T-helper 1 cell treated with Interleukin-12 subunit alpha and Interleukin-12 subunit beta and Interleukin-4 antibody, amounts not matched to agents 30 μg/mL and 1 μg/mL, for 36 hours (primary cell): Measurements from ENCODE around the gene ATXN1.

Source experiments
- H3K27ac Mint-ChIP-seq: one replicate; pipeline ENCODE4 v1.8.0; 2021; ENCODE audit warnings: mild to moderate bottlenecking, mixed read lengths
- H3K27me3 Mint-ChIP-seq: one replicate; pipeline ENCODE4 v1.8.0; 2021; ENCODE audit warnings: low read depth, mixed read lengths
- H3K36me3 Mint-ChIP-seq: one replicate; pipeline ENCODE4 v1.8.0; 2021; ENCODE audit warnings: low read depth, mixed read lengths
- H3K4me1 Mint-ChIP-seq: one replicate; pipeline ENCODE4 v1.8.0; 2021; ENCODE audit warnings: low read depth, mixed read lengths
- H3K4me3 Mint-ChIP-seq: one replicate; pipeline ENCODE4 v1.8.0; 2021; ENCODE audit warnings: mild to moderate bottlenecking, moderate library complexity, mixed read lengths
- H3K9me3 Mint-ChIP-seq: one replicate; pipeline ENCODE4 v1.8.0; 2021; ENCODE audit warnings: mixed read lengths

The ATXN1 gene

DNA sequence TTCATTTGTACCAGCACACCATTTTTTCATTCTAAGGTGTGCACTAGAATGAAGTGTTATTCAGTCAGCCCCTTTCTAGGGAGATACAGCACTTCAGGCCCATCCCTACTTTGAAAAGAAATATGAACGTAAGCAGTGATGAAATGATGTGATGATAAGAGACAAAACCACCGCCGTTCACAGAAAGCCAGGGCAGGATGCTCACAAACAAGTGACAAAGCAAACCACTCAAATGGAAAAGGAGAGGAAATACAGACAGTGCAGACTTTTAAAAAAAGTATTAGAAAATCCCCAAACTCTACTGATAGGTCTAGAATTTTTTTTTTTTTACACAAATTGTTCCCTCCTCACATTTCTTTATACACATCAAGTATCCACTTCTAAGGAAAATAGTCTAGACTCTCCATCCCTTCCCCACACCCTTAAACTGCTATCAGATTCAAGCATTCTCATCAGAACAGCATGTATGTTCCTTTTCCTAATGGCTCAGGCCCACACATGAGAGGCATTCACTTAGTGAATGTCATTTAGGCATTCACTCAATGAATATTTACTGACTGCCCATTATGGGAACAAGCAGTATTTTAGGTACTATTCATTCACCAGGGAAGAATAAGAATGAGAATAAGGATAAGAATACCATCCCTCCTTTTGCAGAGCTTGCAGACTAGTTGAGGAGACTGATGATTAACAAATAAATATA is 279.4 kb downstream of the ATXN1 start:
- peaks cover 71% of the 10 kb centered on the region for H3K4me1 Mint-ChIP-seq
- peak overlapping the region; percentile 63 for H3K4me3 Mint-ChIP-seq
- peaks cover 5% of the 10 kb centered on the region for H3K9me3 Mint-ChIP-seq
- peak overlapping the region; percentile 94 for H3K27ac Mint-ChIP-seq
- H3K36me3 Mint-ChIP-seq: peaks cover 51% of the 10 kb centered on the region
- no peaks in the 10 kb centered on the region for H3K27me3 Mint-ChIP-seq

DNA sequence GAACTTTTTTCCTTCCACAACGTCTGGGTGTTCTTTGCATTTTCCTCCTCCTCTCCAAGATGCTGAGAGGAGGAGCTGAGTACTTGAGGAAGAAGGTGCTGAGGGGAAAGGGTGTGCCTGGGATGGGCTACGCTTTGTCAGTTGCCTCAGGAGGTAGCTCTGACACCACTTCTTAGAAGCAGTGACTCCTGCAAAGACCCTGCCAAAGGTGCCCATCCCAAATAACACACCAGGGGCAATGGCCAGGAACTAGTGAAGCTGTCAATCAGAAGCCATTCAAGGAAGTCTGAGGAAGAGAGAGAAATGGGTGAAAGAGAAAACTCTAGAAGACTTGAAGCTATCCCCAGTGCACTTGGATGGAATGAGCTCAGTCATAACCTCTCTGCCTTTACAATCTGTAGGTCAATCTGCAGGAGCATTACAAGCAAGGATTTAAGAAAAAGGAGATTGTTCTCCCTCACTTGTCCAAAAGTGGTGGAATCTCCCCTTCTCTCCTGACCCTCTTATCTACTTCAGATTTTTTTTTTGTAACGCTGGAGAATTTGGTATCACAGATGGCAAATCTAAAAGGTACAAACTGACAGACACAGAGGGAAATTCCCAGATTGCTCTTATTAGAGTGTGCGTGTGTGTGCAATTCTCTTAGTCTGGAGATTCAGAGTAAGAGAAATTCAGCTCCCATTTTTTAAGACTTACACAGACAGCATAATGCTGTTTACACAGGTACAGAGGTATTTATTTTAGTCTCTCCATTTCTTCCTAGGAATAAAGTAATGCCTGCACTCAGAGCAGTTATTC is 280.3 kb downstream of the ATXN1 start:
- Mint-ChIP-seq H3K27ac (peak overlapping the region; percentile 94), H3K4me3 (peak overlapping the region; percentile 63)

DNA sequence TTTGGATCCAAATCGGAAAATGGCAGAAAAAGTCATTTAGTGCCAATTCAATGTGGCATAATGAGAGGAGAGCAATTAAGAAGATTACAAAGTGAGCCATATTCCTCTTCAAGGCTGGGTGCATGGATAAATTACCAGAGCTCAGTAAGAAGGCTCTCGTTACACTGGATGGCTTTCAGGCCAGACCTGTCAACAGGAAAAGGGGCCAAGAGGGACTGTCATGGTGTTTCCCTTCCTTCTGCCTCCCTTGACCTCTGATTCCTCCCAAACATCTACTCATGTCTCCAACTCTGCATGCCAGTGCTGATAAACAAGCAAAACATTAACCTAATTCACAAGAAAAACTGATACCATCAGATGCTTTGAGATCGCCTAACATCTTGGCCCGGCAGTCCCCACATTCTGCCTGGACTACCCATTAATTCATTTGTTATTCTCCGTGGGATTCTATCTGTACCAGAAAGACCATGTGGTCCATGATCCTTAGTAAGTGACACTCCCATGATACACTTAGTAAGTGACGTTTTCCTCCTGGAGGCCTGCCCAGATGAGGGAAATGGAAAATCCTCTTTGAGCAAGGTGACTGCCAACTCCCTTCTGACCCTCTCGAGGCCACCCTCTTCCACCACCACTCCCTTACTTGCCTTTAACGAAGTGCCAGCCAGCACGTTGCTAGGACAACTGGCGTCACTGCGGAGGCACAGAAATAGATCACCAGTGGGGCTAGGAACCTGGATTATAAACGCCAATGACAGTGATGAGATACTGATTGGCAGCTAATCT is 283.7 kb downstream of the ATXN1 start:
- H3K9me3 Mint-ChIP-seq: peaks cover 4% of the 10 kb centered on the region
- H3K4me1 Mint-ChIP-seq: peaks cover 66% of the 10 kb centered on the region
- peaks cover 46% of the 10 kb centered on the region for H3K36me3 Mint-ChIP-seq
- no peaks in the 10 kb centered on the region for H3K27me3 Mint-ChIP-seq
- H3K27ac Mint-ChIP-seq: peak overlapping the region; percentile 28
- no peak overlapping the region for H3K4me3 Mint-ChIP-seq

More for the DNA sequence above, 280.3 kb downstream of the ATXN1 start:
- H3K36me3 Mint-ChIP-seq: peaks cover 50% of the 10 kb centered on the region
- no peaks in the 10 kb centered on the region for H3K27me3 Mint-ChIP-seq
- H3K9me3 Mint-ChIP-seq: peaks cover 5% of the 10 kb centered on the region
- H3K4me1 Mint-ChIP-seq: peaks cover 69% of the 10 kb centered on the region

DNA sequence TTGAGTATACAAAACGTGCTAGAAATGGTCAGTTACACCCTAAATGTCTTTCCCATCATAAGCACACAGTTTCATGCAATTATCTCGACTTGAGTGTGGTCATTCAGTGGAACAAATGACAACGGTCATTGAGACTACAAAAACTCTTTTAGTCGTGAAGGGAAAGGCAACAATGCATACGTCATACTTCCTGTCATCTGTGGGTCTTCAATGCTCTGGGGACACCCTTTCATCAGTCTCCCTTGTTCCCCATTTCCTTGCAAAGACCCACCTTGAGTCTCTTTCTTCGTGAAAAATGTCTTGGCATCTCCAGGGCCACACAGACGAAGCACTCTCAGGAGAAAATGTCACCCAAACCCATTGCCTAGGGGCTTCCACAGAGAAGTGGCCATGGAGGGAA is 284.4 kb downstream of the ATXN1 start:
- Mint-ChIP-seq H3K27ac (no peak overlapping the region), H3K4me1 (peaks cover 70% of the 10 kb centered on the region), H3K9me3 (peaks cover 4% of the 10 kb centered on the region), H3K4me3 (no peak overlapping the region), H3K36me3 (peaks cover 45% of the 10 kb centered on the region), H3K27me3 (no peaks in the 10 kb centered on the region)

DNA sequence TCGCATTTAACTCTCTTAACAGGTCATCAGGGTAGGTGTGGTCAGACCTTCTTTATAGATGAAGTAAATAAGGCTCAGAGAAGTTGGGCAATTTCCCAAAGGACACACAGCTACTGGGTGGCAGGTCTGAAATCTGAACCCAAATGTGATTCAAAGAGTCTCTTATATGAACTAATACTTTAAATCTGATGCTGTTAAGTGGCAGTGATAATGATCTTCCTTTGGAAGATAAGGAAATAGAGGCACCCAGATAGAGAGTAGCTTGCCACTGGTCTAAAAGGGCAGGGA is 285.8 kb downstream of the ATXN1 start:
- Mint-ChIP-seq H3K27ac (peak overlapping the region; percentile 85), H3K9me3 (peaks cover 4% of the 10 kb centered on the region), H3K36me3 (peaks cover 44% of the 10 kb centered on the region), H3K4me1 (peaks cover 65% of the 10 kb centered on the region), H3K27me3 (no peaks in the 10 kb centered on the region), H3K4me3 (no peak overlapping the region)

DNA sequence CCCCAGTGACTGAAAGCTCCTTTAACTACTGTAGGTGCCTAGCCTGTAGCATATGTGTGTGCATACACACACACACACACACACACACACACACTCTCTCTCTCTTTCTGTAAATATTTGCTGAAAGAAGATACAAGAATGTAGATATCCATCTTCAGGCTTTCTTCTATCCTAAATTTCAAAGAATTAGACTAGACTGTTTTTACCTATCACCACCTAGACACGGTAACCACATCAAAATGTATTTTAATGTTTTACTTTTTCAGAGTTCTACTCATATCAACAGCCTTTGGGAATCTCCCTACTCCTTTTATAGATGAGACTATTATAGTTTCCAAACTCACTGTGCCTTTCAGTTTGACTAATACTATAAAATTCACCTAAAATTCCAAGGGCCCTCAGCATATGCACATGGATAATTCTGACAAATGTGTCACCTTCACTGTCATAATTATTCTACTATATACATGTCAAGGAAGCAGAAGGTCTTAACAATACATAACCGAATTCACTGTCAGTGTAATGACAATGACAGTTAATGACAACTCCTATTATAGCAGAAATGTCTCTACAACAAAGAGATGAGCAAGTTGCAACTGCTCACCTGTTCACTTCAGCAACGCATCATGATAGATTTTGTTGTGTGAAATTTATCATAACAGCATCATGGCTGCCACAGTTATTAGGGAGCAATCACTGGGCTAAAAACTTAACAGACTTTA is 286.3 kb downstream of the ATXN1 start:
- peaks cover 63% of the 10 kb centered on the region for H3K4me1 Mint-ChIP-seq
- peak overlapping the region; percentile 34 for H3K4me3 Mint-ChIP-seq

DNA sequence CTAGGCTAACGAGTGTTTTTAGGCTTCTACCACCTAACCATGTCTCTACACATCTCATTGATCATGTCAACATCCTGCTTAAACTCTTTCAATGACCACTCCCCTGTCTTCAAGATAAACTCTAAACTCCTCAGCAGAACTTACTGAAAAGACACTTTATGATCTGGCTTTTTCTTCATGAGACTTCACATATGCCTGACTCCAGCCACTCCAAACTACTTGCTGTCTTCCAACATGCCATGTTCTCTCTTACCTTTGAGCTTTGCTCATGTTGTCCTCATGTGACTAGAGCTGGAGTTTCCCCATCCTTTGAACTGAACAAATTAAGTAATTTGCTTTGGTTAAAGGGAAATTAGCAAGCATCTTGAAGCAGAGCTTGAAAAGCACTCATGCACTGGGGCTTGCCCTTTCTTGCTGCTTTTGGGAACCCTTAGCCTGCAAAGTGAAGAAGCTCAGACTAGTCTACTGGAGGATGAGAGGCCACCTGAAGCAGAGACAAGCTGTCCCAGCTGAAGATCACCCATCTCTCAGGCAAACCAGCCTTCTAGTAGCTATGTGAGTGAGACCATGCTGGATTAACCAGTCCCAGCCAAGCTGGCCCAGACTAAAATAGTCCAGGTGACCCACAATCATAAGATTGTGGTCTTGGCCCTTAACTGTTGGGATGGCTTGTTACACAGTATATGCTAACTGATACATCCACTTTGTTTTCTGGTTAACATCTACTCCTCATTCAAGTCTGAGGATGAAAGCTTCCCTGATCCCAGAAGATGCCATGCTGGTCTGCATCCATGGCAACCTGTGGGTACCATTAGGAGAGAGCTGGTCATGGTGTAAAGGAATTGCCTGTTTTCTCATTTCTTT is 287.1 kb downstream of the ATXN1 start:
- Mint-ChIP-seq H3K4me3 (peak overlapping the region; percentile 35), H3K4me1 (peaks cover 63% of the 10 kb centered on the region), H3K27me3 (no peaks in the 10 kb centered on the region)

More for the DNA sequence above, 286.3 kb downstream of the ATXN1 start:
- peaks cover 40% of the 10 kb centered on the region for H3K36me3 Mint-ChIP-seq
- H3K27ac Mint-ChIP-seq: peak overlapping the region; percentile 85
- no peaks in the 10 kb centered on the region for H3K27me3 Mint-ChIP-seq
- H3K9me3 Mint-ChIP-seq: peaks cover 4% of the 10 kb centered on the region

DNA sequence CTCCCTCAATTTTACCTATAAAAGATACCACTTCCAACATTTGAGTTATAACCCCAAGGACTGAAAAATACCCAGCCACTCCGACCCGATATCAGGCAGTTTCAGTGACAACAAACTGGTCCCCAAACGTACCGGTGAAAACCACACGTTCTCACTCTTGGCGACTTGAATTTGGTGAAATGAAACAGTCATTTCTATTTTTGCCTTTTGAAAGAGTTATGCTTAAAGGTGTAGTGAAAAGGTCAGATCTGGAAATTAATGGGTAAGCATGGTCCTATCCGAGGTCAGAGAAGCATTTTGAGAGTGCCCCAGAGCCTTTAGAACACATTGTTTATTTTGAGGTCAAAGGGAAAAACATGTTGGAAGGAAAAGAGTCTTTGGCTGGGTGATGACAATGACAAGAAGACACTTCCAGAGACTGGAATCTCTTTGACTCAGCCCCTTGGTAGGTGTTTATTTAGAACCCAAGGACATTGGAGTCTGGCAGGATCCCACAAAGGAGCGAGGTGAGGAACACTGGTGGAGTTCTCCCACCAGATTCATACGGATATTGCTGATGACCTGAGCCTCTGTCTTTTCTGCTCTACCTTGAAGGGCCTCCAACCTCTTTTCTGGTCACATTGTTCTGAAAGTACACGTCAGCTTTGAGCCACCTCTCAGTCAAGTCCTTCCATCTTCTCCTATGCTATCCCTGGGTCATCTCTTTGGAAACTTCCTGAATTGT is 287.9 kb downstream of the ATXN1 start:
- Mint-ChIP-seq H3K9me3 (peaks cover 4% of the 10 kb centered on the region), H3K4me3 (peak overlapping the region; percentile 70), H3K27ac (peak overlapping the region; percentile 94), H3K4me1 (peaks cover 65% of the 10 kb centered on the region), H3K27me3 (no peaks in the 10 kb centered on the region), H3K36me3 (peaks cover 41% of the 10 kb centered on the region)

More for the DNA sequence above, 287.1 kb downstream of the ATXN1 start:
- peaks cover 40% of the 10 kb centered on the region for H3K36me3 Mint-ChIP-seq
- peaks cover 4% of the 10 kb centered on the region for H3K9me3 Mint-ChIP-seq
- H3K27ac Mint-ChIP-seq: peak overlapping the region; percentile 94

DNA sequence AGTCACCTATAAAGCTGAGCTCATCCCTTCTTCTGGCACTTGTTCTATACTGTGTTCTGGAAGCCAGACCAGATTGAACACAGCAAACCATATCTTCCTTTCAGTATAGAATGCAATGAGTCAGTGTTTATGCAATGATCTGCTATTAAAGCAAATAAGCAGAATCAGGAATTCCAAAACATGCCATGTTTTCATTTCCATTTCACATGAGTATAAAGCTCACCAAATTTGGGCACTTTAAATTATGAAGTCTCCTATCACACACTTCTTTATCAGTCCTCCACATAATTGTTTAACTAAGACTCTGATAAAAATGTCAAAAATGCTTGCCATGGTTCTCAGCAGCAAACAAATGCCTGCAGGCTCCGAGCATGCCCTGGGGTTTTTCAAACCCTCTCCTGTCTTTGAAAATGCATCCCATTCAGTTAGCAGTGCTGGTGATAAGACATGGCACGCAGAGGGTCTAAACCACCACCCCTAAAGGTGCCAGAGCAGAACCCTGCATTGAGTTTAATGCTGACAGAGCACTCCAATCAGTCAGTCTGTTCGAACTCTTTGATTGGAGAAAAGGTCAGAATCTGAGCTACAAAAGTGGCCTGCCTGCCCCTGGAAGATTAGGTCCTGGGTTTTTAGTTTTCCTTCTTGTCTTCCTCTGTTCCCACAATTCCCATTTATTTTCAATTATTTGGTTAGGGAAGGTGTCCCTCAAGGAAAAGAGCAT is 288.8 kb downstream of the ATXN1 start:
- Mint-ChIP-seq H3K4me3 (no peak overlapping the region), H3K4me1 (peaks cover 59% of the 10 kb centered on the region), H3K36me3 (peaks cover 35% of the 10 kb centered on the region), H3K27me3 (no peaks in the 10 kb centered on the region), H3K27ac (peak overlapping the region; percentile 94), H3K9me3 (peaks cover 4% of the 10 kb centered on the region)

DNA sequence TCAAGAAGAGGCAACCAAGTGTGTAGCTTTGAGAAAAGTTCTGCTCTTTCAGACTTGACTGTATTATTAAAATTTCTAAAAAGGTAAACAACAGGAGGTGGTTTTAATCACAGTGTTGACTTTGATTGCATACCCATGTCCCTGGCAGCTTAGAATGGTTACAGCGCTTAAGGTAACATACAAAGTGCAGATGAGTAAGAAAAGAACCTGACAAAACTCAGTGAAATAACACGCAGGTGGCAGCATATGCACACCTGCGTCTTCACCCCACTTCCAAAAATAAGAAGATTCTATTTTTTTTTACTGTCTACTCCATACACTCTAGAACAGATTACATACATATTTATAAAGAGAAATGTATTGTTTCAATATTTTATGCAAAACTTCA is 289.4 kb downstream of the ATXN1 start:
- Mint-ChIP-seq H3K4me3 (no peak overlapping the region), H3K27me3 (no peaks in the 10 kb centered on the region), H3K4me1 (peaks cover 59% of the 10 kb centered on the region), H3K27ac (no peak overlapping the region), H3K9me3 (peaks cover 4% of the 10 kb centered on the region), H3K36me3 (peaks cover 29% of the 10 kb centered on the region)

DNA sequence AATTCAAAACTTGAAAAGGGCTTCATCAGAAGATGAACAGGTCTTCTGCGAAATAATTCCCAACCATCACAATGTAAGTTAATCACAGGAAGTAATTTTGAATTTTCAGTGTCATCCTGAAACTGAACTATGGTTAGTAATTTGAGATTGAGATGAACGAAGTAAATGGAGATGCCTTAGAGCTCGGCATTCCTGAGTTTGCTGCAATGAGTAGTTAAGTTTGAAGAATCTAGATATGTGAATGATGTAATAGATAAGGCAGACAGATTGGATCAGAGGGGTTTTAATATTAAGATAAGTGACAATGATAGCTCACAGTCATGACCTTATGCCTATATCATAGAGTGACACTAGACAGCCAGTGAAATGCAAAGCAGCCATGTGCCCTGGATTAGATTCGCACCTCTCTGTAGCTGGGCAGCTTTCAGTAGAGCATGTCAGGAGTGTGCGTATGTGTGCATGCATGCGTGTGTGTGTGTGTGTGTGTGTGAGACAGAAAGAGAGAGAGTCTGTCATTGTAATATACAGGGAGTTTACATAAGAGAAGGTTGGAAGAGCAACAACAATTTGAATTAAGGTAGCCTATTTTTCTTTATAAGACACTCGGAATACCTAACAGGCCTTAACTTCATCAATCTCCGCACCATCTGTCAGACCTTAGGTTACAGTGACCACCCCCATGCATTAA is 289.9 kb downstream of the ATXN1 start:
- peaks cover 58% of the 10 kb centered on the region for H3K4me1 Mint-ChIP-seq
- no peaks in the 10 kb centered on the region for H3K27me3 Mint-ChIP-seq
- H3K4me3 Mint-ChIP-seq: peak overlapping the region; percentile 36
- peak overlapping the region; percentile 80 for H3K27ac Mint-ChIP-seq
- H3K9me3 Mint-ChIP-seq: peaks cover 4% of the 10 kb centered on the region
- peaks cover 27% of the 10 kb centered on the region for H3K36me3 Mint-ChIP-seq
